ENCODE results near the gene DSTN.

- TF ChIP-seq RAD21 (IDR thresholded peaks at IDR 0.05; ENCODE audit: low read length) (no peak), CTCF (conservative IDR thresholded peaks at IDR 0.05; ENCODE audit: low read depth, low read length) (no peak), POLR2A (IDR thresholded peaks at IDR 0.05; ENCODE audit: low read depth, low read length) (no peak), RCOR1 (IDR thresholded peaks at IDR 0.05; ENCODE audit: insufficient replicate concordance, low read length) (no peak), USF2 (IDR thresholded peaks at IDR 0.05; ENCODE audit: low read depth, low read length) (no peak), BHLHE40 (IDR thresholded peaks at IDR 0.05; ENCODE audit: low read depth, low read length) (no peak), CHD1 (IDR thresholded peaks at IDR 0.05; ENCODE audit: low read depth, low read length) (no peak), NFE2L2 (IDR thresholded peaks at IDR 0.05; ENCODE audit: low read depth, low read length) (no peak), CEBPB (IDR thresholded peaks at IDR 0.05; ENCODE audit: low read depth, low read length) (no peak), ELK1 (IDR thresholded peaks at IDR 0.05; ENCODE audit: borderline replicate concordance, low read depth, low read length) (no peak), MAZ (IDR thresholded peaks at IDR 0.05; ENCODE audit: borderline replicate concordance, low read depth, low read length) (no peak), MAFK (IDR thresholded peaks at IDR 0.05; ENCODE audit: low read depth, low read length) (no peak), RFX5 (IDR thresholded peaks at IDR 0.05; ENCODE audit: low read depth, low read length) (no peak)
Measured at GRCh38 chr20:17560344-17561074, 9.4 kb upstream of the DSTN start.
